ENCODE measurements around the gene CCNY. TPM values are rescaled to one million over a fixed set of nuclear protein-coding genes. Genes with fewer than 3 reads are reported as not detected.

The CCNY gene
- total RNA-seq, 1 donor = 35.0 TPM

DNA sequence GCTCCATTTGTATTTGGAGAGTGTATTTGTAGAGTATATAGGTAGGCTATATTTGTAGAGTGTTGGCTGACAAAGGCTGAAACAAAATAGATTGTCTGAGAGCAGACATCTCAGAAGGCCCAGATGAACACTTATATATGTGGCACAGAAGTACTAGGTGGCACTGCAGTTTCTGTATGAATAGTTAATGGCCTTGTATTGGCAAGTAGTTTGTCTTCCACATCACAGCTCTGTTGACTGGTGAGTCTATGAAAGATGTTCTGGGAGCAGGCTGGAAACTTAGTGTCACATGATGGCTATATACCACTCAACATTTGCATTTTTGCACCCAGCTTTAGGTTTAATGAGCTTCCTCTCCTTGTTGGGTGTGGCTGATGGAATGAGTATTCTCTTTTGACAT is 51.9 kb downstream of the CCNY start:
- DNase-seq (ENCODE audit: low read depth) = no peak
- TF ChIP-seq, protein P1, sequence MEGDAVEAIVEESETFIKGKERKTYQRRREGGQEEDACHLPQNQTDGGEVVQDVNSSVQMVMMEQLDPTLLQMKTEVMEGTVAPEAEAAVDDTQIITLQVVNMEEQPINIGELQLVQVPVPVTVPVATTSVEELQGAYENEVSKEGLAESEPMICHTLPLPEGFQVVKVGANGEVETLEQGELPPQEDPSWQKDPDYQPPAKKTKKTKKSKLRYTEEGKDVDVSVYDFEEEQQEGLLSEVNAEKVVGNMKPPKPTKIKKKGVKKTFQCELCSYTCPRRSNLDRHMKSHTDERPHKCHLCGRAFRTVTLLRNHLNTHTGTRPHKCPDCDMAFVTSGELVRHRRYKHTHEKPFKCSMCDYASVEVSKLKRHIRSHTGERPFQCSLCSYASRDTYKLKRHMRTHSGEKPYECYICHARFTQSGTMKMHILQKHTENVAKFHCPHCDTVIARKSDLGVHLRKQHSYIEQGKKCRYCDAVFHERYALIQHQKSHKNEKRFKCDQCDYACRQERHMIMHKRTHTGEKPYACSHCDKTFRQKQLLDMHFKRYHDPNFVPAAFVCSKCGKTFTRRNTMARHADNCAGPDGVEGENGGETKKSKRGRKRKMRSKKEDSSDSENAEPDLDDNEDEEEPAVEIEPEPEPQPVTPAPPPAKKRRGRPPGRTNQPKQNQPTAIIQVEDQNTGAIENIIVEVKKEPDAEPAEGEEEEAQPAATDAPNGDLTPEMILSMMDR (IDR thresholded peaks at IDR 0.05; ENCODE audit: insufficient read depth, low read depth, low read length) = no peak
- H3K4me3 ChIP-seq (ENCODE audit: low read depth, low read length) = no peak overlapping the region

DNA sequence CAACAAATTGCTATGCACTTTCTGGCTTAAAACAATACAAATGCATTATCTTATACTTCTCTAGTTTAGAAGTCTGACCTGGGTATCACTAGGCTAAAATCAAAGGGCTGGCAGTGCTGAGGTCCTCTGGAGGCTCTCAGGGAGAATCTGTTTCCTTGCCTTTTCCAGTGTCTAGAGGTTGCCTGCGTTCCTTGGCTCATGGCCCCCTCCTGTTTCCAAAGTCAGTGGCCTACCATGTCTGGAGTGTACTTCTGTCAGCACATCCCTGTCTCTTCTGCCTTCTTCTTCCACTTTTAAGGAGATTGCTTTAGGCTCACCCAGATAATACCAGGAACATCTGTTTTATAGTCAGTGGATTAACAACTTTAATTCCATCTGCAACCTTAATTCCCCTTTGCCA is 52.4 kb downstream of the CCNY start:
- TF ChIP-seq, protein P1 (IDR thresholded peaks at IDR 0.05; ENCODE audit: insufficient read depth, low read depth, low read length) = no peak
- no peak overlapping the region for H3K4me3 ChIP-seq (ENCODE audit: low read depth, low read length)
- DNase-seq (ENCODE audit: low read depth) = no peak

DNA sequence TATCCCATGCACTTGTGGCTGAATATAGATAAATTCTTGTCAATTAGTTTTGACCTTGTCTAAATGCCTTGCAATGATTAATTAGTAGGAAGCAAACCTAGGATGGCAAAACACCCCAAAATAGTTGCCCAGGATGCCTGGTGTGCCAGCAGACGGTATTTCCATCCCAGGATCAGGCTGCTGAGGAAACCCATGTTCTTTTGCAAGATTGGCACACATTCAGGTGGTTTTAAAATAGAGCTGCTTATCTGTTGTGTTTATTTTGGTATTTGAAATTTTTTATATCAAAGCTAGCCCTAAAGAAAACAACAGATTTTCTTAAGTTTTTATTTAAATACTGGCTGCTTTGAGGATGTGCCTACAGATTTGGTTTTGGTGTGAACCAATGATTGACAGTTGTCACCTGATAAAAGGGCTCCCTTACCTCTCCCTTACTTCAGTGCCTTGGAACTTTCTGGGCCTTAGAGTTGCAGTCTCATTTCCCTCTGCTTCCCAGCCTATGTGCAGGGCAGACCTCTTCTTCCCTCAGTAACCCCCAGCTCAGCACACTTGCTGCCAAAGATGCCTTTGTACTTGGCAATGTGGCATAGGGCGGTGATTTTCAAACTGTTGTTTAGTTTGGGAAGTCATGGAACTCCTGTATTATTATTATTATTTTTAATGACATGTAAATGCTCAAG is 54.0 kb downstream of the CCNY start:
- TF ChIP-seq, protein P1 (IDR thresholded peaks at IDR 0.05; ENCODE audit: insufficient read depth, low read depth, low read length) = no peak
- no peak overlapping the region for H3K4me3 ChIP-seq (ENCODE audit: low read depth, low read length)
- no peak for DNase-seq (ENCODE audit: low read depth)

DNA sequence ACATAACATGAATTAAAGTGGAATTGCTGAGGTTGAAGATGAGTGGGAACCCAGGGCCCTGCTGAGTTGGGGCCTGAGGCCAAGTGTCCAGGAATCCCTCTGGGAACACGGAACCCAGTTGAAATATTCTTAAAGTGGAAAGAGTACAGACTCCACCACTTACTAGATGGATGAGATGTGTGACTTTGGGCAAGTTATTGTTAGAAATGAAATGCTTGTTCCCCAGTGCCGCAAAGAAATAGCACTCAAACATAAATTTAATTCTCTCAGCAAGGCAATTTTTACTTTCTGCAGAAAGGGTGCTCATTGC is 54.5 kb downstream of the CCNY start:
- TF ChIP-seq, protein P1 (IDR thresholded peaks at IDR 0.05; ENCODE audit: insufficient read depth, low read depth, low read length) = no peak
- H3K4me3 ChIP-seq (ENCODE audit: low read depth, low read length) = no peak overlapping the region

DNA sequence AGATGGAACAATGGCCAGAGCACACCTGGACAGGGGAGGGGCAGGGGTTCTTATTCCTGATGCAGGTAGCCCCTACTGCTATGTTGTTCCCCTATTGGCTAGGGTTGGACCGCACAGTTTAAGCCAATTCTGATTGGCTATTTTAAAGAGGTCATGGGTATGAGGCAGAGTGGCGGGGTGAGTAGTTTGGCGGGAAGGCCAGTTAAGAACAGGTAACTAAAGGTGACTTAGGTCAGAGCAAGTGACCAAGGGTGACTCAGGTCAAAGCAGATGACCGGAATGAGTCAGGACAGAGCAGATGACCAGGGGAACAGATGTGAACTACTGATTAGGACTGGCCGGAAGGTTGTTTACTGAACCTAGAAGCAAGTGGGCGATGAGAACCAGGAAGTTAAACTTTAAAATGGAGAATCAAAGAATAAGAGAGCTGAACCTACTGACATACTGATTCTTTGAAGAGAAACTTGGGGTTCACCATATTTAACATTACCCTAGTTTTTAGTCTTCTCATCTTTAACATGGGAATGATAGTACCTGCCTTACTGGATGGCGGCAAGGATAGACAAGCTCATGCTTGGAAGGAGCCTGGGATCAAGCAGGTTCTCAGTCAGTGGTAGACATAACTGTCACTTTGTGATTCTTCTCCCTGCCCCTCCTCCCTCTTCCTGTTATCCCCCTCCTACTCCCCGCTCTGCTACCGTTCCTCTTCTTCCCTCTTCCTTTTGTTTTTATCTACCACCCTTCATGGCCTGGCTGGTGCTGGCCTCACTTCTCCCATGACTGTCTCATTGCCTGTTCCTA is 55.0 kb downstream of the CCNY start:
- DNase-seq (ENCODE audit: low read depth) = no peak
- TF ChIP-seq, protein P1 (IDR thresholded peaks at IDR 0.05; ENCODE audit: insufficient read depth, low read depth, low read length) = no peak
- no peak overlapping the region for H3K4me3 ChIP-seq (ENCODE audit: low read depth, low read length)

More for the DNA sequence above, 54.5 kb downstream of the CCNY start:
- DNase-seq (ENCODE audit: low read depth) = no peak

DNA sequence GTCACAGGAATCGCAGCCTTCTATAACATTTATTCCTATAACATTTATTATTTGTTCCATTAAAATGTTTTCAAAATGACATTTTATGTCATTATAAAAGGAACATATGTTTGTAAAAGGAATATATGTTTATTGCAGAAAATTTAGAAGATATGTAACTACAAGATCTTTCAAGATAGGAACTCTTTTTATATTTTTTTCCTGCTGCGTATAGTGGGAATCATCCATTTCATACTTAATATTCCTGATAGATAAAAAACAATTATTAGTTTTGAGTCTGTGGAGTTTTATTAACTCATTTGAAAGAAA is 55.6 kb downstream of the CCNY start:
- no peak for DNase-seq (ENCODE audit: low read depth)
- H3K4me3 ChIP-seq (ENCODE audit: low read depth, low read length) = no peak overlapping the region
- TF ChIP-seq, protein P1 (IDR thresholded peaks at IDR 0.05; ENCODE audit: insufficient read depth, low read depth, low read length) = no peak

Data from fibroblast of villous mesenchyme (primary cell).